ENCODE data around the gene NOP58. TPM values are rescaled to one million over a fixed set of nuclear protein-coding genes. Genes with fewer than 3 reads are reported as not detected.

Gene NOP58
- total and polyA plus RNA-seq, 2 of the 8 experiments (the other 6 are each of a cell fraction or from before 2014, with no cell fraction given) = 41.5 to 133 TPM

- no peak for TF ChIP-seq BCL11A (IDR thresholded peaks at IDR 0.05; ENCODE audit: low read depth in 2 of 2, low read length in 2 of 2)
- TF ChIP-seq EP300 (IDR thresholded peaks at IDR 0.05; ENCODE audit: borderline replicate concordance in 1 of 2, low read depth in 2 of 2, low read length in 2 of 2) = no peak
- TF ChIP-seq JUN (IDR thresholded peaks at IDR 0.05; ENCODE audit: low read depth, low read length) = no peak
- no peak for TF ChIP-seq BACH1 (IDR thresholded peaks at IDR 0.05; ENCODE audit: low read length)
These were observed 14.1 kb upstream of the NOP58 start (continued) for GRCh38 chr2:202251494-202251893.

Data from H1 (cell line).